A673 (cell line): ENCODE data around the gene RABGAP1L.

Source experiments
- CTCF ChIP-seq: fragments of 300-800, 200-600 bp; sonication (generic); conservative IDR thresholded peaks from 2 replicates; pipeline ENCODE4 v1.5.1; 2017; ENCODE audit warnings: low read depth, mild to moderate bottlenecking, antibody characterized with exemption, low read length, moderate library complexity, mixed read lengths
- EZH2 ChIP-seq: fragments of 200-600 bp; sonication (generic); IDR thresholded peaks from 2 replicates; pipeline ENCODE4 v1.6.1; 2017; ENCODE audit warnings: borderline replicate concordance, low read depth, mild to moderate bottlenecking, mixed read lengths, antibody characterized with exemption, low read length; ENCODE audit not compliant: poor library complexity, severe bottlenecking

DNA sequence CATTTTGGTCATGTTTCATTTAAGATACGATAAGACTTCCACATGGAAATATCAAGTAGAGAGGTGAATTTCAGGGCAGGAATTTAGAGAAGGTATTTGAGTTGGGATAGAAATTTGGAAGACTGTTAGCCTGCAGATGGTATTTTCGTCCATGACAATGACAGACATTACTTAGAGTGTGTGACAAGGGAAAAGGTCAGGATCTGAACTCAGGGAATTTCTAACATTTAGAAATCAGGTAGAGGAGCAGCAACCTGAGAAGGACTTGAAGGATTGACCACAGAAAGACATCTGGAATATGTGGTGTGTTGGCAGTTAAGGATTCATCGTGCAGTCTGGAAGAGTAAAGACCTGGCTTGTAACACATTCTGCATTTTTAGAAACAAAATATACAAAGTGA is 57.9 kb downstream of the RABGAP1L start:
- no peak for TF ChIP-seq CTCF
- no peak for TF ChIP-seq EZH2
